OCI-LY7 (cell line): ENCODE measurements around the gene CNR1.

Source experiments
- CTCF ChIP-seq: fragments of 200-600 bp; sonication (generic); conservative IDR thresholded peaks from 2 replicates; pipeline ENCODE4 v1.5.1; 2014; ENCODE audit warnings: mild to moderate bottlenecking, antibody characterized with exemption, low read length, moderate library complexity, mixed read lengths
- EZH2phosphoT487 ChIP-seq: fragments of 200-600 bp; sonication (generic); IDR thresholded peaks from 2 replicates; pipeline ENCODE4 v1.6.1; 2018; ENCODE audit warnings: low read depth, borderline replicate concordance, mild to moderate bottlenecking, mixed run types, antibody characterized with exemption, low read length, moderate library complexity, mixed read lengths

- TF ChIP-seq CTCF: no peak
- no peak for TF ChIP-seq EZH2phosphoT487
These were observed 51.3 kb downstream of the CNR1 start for GRCh38 chr6:88114838-88115237.
